Tibial nerve (tissue), 4 donors: ENCODE measurements around the gene CCDC171. TPM values are rescaled to one million over a fixed set of nuclear protein-coding genes. Genes with fewer than 3 reads are reported as not detected.

Source experiments
- DNase-seq, 2 donors: peaks; one replicate each; pipeline ENCODE4 v3.0.0-alpha.2; 2019; ENCODE audit warnings: low spot score in 2 of 2
- H3K27ac ChIP-seq, 4 donors: fragments of 200-600 bp; sonication (generic) in 3 of 4; one replicate each; pipeline ENCODE4 v1.5.1; 2017 to 2019; ENCODE audit warnings: mild to moderate bottlenecking in 1 of 4
- H3K27me3 ChIP-seq, 2 donors: fragments of 200-600 bp; sonication (generic) in 1 of 2; one replicate each; pipeline versions ENCODE4 v1.5.1 to v1.6.0; 2017 to 2019
- H3K36me3 ChIP-seq, 3 donors: fragments of 200-600 bp; sonication (generic); one replicate each; pipeline ENCODE4 v1.5.1; 2018 to 2019
- H3K4me1 ChIP-seq, 4 donors: fragments of 200-600 bp; sonication (generic) in 3 of 4; one replicate each; pipeline ENCODE4 v1.5.1; 2017 to 2019
- H3K4me3 ChIP-seq, 4 donors: fragments of 200-600 bp; sonication (generic) in 3 of 4; one replicate each; pipeline ENCODE4 v1.5.1; 2017 to 2019; ENCODE audit warnings: mild to moderate bottlenecking in 1 of 4, moderate library complexity in 1 of 4
- H3K9me3 ChIP-seq, 4 donors: fragments of 200-600 bp; sonication (generic) in 3 of 4; one replicate each; pipeline ENCODE4 v1.5.1; 2017 to 2019
- EP300 ChIP-seq, 2 donors: sonication (generic); formaldehyde crosslinking; IDR thresholded peaks; one replicate each; pipeline ENCODE4 v1.6.1; 2017; ENCODE audit warnings: antibody characterized with exemption in 2 of 2, mild to moderate bottlenecking in 1 of 2
- POLR2A ChIP-seq, 2 donors: fragments of 450-650 bp; IDR thresholded peaks; one replicate each; pipeline ENCODE4 v1.6.1; 2017; ENCODE audit warnings: antibody characterized with exemption in 2 of 2, mild to moderate bottlenecking in 2 of 2, moderate library complexity in 2 of 2
- WGBS, 2 donors: methylation state at CpG; one replicate each; pipeline ENCODE4 v1.1.5; 2018; 5-methylcytosine and 5-hydroxymethylcytosine counted together
- total RNA-seq, 4 donors: library from RNA; depleted of rRNA; stranded (reverse); fragments of >200 nt; gene quantifications; one replicate each; pipeline ENCODE4 v1.1.0, GENCODE V29; 2016
- TF ChIP-seq, protein P1 (sequence below), 5 experiments: fragments of 200-600 bp in 3 of 5; fragments of 450-650 bp in 2 of 5; sonication (generic) in 3 of 5; IDR thresholded peaks; one replicate each; pipeline ENCODE4 v1.5.1; 2016 to 2019; ENCODE audit warnings: antibody characterized with exemption in 5 of 5, mild to moderate bottlenecking in 3 of 5, moderate library complexity in 2 of 5

The CCDC171 gene
- total RNA-seq, 4 donors from 2014 or later = 4.7 to 18.8 (median 7.9) TPM

DNA sequence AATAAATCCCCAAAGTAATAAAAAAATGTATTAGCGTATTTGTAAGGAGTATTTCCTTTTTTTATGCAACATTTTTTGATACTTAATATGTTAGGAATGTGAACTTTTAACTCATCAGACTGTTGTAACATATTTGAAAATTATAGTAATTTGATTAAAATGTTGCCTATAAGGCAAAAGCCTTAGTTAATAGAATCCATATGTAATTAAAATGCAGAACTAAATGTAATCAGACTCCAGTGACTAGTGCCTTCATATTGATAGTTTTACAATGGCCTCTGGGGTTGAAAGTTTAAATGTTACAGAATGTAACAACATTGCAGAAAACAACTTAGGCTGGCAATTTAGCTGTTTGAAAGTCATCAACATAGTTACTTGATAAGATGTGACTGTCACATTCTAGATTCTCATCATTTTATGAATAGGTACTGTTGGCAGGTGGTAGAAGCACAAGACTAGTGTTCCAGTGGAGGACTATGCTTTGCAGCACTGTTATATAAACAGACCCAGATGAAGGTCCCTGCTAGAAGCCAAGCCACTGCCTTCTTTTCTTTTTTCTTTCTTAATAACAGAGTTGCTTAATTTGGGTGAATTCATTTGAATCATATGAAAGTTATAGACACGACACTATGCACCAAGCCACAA is 382.9 kb downstream of the CCDC171 start:
- WGBS, 2 donors = 49 to 51% methylated on average over 2 of the region's 2 CpGs
- Histone ChIP-seq H3K9me3 (peaks cover 0 to 8% (median 0%) of the 10 kb centered on the region in 4 donors), H3K4me1 (peaks cover 0 to 16% (median 0%) of the 10 kb centered on the region in 4 donors), H3K27ac (no peak overlapping the region), H3K27me3 (no peaks in the 10 kb centered on the region), H3K4me3 (no peak overlapping the region), H3K36me3 (no peaks in the 10 kb centered on the region)
- TF ChIP-seq EP300 (IDR thresholded peaks at IDR 0.05) (no peak), POLR2A (IDR thresholded peaks at IDR 0.05) (no peak)
- TF ChIP-seq, protein P1, sequence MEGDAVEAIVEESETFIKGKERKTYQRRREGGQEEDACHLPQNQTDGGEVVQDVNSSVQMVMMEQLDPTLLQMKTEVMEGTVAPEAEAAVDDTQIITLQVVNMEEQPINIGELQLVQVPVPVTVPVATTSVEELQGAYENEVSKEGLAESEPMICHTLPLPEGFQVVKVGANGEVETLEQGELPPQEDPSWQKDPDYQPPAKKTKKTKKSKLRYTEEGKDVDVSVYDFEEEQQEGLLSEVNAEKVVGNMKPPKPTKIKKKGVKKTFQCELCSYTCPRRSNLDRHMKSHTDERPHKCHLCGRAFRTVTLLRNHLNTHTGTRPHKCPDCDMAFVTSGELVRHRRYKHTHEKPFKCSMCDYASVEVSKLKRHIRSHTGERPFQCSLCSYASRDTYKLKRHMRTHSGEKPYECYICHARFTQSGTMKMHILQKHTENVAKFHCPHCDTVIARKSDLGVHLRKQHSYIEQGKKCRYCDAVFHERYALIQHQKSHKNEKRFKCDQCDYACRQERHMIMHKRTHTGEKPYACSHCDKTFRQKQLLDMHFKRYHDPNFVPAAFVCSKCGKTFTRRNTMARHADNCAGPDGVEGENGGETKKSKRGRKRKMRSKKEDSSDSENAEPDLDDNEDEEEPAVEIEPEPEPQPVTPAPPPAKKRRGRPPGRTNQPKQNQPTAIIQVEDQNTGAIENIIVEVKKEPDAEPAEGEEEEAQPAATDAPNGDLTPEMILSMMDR (IDR thresholded peaks at IDR 0.05) = no peak
- no peak for DNase-seq

DNA sequence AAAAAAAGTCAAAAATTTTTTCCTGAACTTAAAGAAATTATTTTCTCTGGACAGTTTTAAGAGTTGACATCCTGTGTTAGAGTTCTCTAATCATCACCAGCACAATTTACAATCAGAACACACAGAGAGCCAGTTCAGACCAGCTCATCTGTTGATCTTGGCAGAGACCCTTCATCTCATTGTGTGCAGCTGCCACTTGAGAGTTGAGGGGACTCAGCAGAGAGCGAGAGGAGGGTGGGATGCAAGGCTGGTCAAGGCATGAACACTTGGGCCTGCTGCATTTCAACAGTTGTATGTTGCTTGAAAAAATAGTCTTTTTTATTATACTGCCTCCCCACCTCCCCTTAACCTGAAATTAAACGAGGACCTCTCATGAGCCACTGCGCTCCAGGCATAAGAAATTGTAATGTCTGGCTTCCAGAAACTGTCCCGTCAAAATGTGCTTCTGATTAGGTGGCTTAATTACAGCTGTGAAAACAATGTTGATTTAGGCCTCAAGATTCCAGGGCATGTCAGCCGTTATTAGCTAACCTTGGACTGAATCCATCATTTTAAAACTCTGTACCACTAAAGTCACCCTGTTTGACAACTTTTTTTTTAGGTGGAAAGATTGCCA is 383.6 kb downstream of the CCDC171 start:
- H3K36me3 ChIP-seq = no peaks in the 10 kb centered on the region
- peaks cover 0 to 7% (median 0%) of the 10 kb centered on the region in 4 donors for H3K9me3 ChIP-seq
- no peaks in the 10 kb centered on the region for H3K27me3 ChIP-seq
- TF ChIP-seq POLR2A (IDR thresholded peaks at IDR 0.05) (no peak), EP300 (IDR thresholded peaks at IDR 0.05) (peak in 1 of 2 donors; percentile 48)
- TF ChIP-seq, protein P1 (IDR thresholded peaks at IDR 0.05) = no peak
- peaks cover 0 to 16% (median 0%) of the 10 kb centered on the region in 4 donors for H3K4me1 ChIP-seq
- H3K27ac ChIP-seq = no peak overlapping the region
- H3K4me3 ChIP-seq = no peak overlapping the region
- 37 to 40% methylated on average over 5 of the region's 5 CpGs for WGBS, 2 donors
- peak in 1 of 2 donors; percentile 12 for DNase-seq

DNA sequence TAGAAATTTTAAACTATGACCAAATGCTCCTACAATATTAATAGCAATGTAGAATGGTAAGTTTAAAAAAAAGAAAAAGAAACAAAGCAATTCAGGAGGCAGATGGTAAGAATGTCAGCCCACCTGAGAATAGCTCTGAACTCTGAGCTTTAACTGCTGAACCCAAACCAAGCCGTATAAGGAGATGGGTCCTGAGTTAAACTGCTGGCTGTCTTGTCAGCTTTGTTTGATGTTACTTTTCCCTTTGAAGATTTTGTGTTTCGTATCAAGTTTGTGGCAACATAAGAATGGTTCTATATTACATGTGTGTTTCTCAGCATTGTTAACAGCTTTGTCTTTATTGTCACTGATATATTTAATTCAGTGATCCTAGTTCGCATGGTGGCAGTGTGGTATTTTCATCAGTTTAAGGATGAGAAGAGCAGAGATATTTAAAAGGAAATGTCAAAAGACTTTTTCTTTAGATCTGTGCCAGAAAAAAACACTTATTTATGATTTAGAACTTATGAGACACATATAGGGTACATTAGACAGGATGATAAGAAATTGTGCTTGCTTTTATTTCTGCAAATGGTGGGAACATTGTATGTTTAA is 390.1 kb downstream of the CCDC171 start:
- H3K36me3 ChIP-seq = no peaks in the 10 kb centered on the region
- TF ChIP-seq, protein P1 (IDR thresholded peaks at IDR 0.05) = no peak
- no peak overlapping the region for H3K4me3 ChIP-seq
- peak in 1 of 2 donors; percentile 6 for DNase-seq
- H3K9me3 ChIP-seq = no peaks in the 10 kb centered on the region
- H3K4me1 ChIP-seq = no peaks in the 10 kb centered on the region
- H3K27me3 ChIP-seq = no peaks in the 10 kb centered on the region
- WGBS, 2 donors = 65 to 69% methylated on average over 3 of the region's 3 CpGs
- no peak overlapping the region for H3K27ac ChIP-seq

DNA sequence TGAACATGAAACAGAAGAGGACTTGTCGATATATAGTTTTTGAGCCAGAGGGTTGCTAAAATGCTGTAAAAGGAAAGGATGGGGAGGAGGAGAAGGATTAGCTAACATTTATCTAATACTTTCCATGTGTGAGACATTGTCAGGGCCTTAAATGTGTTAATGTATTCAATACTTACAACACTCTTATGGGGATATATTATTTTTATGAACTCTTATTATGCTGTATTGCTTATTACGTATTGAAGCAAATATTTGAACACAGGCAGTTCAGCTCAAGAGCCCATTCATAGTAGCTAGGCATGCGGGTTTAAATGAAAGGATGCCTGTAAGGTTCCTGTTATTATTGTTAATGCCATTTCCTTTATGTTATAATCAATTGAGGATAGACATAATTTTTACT is 391.5 kb downstream of the CCDC171 start:
- Histone ChIP-seq H3K27me3 (no peaks in the 10 kb centered on the region), H3K4me1 (no peaks in the 10 kb centered on the region), H3K27ac (no peak overlapping the region), H3K36me3 (no peaks in the 10 kb centered on the region), H3K9me3 (peaks cover 0 to 4% (median 0%) of the 10 kb centered on the region in 4 donors), H3K4me3 (no peak overlapping the region)
- WGBS, 2 donors = 73% methylated on average over 3 of the region's 3 CpGs
- no peak for DNase-seq
- TF ChIP-seq EP300 (IDR thresholded peaks at IDR 0.05) (no peak), POLR2A (IDR thresholded peaks at IDR 0.05) (no peak)
- TF ChIP-seq, protein P1 (IDR thresholded peaks at IDR 0.05) = no peak

DNA sequence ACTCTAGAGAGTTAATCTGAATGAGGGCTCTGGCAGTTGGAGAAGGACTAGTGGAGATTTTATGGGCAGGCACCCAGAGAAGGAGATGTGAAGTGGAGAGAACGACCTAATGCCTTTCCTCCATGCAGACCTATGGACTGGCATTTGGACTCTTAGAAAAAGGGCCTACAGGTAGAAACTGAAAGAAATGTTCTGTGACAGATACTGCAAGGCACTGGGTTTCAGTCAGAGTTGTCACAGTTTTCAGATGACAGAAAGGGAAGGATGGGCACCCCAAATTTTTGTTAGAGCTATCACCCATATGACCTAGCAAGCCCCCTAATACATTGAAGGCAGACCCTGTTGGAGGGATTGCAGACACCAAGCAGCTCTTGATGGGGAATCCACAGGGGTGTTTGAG is 406.8 kb downstream of the CCDC171 start:
- no peaks in the 10 kb centered on the region for H3K27me3 ChIP-seq
- TF ChIP-seq EP300 (IDR thresholded peaks at IDR 0.05) (no peak), POLR2A (IDR thresholded peaks at IDR 0.05) (no peak)
- TF ChIP-seq, protein P1 (IDR thresholded peaks at IDR 0.05) = no peak
- no peak for DNase-seq
- no peak overlapping the region for H3K4me3 ChIP-seq
- 47 to 48% methylated on average over 1 of the region's 1 CpG for WGBS, 2 donors
- H3K27ac ChIP-seq = no peak overlapping the region
- no peaks in the 10 kb centered on the region for H3K9me3 ChIP-seq
- peaks cover 0 to 7% (median 0%) of the 10 kb centered on the region in 4 donors for H3K4me1 ChIP-seq
- no peaks in the 10 kb centered on the region for H3K36me3 ChIP-seq
